ENCODE data around the gene SEC31A. TPM values are rescaled to one million over a fixed set of nuclear protein-coding genes. Genes with fewer than 3 reads are reported as not detected.

SEC31A gene
- total and polyA plus RNA-seq, 2 experiments from 2014 or later = 91.0 to 98.8 TPM

DNA sequence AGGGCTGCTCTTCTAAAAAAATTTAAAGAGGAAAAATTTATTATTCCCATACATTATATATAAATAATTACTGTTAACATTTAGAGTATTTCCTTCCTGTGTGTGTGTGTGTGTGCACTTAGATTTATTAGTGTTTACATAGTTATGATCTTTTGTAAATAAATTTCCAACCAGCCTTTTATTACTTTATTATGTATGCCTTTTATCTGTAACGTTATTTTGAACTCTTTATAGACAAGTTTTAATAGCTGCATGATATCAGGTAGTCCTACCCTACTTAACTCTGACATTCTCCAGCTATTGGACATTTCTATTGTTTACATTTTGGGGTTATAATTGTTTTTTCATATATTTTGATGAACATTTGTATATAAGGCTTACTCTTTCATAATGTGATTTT, 18.4 kb upstream of the SEC31A start (continued):
- TF ChIP-seq, protein P1, sequence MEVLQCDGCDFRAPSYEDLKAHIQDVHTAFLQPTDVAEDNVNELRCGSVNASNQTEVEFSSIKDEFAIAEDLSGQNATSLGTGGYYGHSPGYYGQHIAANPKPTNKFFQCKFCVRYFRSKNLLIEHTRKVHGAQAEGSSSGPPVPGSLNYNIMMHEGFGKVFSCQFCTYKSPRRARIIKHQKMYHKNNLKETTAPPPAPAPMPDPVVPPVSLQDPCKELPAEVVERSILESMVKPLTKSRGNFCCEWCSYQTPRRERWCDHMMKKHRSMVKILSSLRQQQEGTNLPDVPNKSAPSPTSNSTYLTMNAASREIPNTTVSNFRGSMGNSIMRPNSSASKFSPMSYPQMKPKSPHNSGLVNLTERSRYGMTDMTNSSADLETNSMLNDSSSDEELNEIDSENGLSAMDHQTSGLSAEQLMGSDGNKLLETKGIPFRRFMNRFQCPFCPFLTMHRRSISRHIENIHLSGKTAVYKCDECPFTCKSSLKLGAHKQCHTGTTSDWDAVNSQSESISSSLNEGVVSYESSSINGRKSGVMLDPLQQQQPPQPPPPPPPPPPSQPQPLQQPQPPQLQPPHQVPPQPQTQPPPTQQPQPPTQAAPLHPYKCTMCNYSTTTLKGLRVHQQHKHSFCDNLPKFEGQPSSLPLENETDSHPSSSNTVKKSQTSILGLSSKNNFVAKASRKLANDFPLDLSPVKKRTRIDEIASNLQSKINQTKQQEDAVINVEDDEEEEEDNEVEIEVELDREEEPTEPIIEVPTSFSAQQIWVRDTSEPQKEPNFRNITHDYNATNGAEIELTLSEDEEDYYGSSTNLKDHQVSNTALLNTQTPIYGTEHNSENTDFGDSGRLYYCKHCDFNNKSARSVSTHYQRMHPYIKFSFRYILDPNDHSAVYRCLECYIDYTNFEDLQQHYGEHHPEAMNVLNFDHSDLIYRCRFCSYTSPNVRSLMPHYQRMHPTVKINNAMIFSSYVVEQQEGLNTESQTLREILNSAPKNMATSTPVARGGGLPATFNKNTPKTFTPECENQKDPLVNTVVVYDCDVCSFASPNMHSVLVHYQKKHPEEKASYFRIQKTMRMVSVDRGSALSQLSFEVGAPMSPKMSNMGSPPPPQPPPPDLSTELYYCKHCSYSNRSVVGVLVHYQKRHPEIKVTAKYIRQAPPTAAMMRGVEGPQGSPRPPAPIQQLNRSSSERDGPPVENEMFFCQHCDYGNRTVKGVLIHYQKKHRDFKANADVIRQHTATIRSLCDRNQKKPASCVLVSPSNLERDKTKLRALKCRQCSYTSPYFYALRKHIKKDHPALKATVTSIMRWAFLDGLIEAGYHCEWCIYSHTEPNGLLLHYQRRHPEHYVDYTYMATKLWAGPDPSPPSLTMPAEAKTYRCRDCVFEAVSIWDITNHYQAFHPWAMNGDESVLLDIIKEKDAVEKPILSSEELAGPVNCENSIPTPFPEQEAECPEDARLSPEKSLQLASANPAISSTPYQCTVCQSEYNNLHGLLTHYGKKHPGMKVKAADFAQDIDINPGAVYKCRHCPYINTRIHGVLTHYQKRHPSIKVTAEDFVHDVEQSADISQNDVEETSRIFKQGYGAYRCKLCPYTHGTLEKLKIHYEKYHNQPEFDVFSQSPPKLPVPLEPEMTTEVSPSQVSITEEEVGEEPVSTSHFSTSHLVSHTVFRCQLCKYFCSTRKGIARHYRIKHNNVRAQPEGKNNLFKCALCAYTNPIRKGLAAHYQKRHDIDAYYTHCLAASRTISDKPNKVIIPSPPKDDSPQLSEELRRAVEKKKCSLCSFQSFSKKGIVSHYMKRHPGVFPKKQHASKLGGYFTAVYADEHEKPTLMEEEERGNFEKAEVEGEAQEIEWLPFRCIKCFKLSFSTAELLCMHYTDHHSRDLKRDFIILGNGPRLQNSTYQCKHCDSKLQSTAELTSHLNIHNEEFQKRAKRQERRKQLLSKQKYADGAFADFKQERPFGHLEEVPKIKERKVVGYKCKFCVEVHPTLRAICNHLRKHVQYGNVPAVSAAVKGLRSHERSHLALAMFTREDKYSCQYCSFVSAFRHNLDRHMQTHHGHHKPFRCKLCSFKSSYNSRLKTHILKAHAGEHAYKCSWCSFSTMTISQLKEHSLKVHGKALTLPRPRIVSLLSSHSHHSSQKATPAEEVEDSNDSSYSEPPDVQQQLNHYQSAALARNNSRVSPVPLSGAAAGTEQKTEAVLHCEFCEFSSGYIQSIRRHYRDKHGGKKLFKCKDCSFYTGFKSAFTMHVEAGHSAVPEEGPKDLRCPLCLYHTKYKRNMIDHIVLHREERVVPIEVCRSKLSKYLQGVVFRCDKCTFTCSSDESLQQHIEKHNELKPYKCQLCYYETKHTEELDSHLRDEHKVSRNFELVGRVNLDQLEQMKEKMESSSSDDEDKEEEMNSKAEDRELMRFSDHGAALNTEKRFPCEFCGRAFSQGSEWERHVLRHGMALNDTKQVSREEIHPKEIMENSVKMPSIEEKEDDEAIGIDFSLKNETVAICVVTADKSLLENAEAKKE (CRISPR knock-in tag; IDR thresholded peaks at IDR 0.05) = no peak
- TF ChIP-seq, protein P2, sequence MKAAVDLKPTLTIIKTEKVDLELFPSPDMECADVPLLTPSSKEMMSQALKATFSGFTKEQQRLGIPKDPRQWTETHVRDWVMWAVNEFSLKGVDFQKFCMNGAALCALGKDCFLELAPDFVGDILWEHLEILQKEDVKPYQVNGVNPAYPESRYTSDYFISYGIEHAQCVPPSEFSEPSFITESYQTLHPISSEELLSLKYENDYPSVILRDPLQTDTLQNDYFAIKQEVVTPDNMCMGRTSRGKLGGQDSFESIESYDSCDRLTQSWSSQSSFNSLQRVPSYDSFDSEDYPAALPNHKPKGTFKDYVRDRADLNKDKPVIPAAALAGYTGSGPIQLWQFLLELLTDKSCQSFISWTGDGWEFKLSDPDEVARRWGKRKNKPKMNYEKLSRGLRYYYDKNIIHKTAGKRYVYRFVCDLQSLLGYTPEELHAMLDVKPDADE (IDR thresholded peaks at IDR 0.05) = no peak

DNA sequence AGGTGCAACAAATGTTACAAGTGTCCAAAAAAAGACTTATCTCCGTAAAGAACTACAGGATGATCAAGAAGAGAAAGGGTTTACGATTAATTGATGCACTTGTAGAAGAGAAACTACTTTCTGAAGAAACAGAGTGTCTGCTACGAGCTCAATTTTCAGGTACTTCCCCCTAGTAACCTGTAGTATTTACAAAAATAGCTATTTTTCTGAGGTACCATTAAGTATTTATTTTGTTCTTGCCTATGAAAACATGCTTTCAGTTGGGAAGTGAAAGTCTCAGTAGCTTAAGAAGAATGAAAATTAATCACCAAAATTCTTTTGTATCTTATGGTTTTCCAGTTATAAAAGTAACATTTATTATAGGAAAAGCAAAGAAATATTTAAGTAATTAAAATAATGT, 15.5 kb upstream of the SEC31A start:
- Histone ChIP-seq H3K79me2 (replicated peaks; ENCODE audit: insufficient read depth) (peaks cover 20% of the 10 kb centered on the region), H3K27me3 (ENCODE audit: insufficient read depth) (no peaks in the 10 kb centered on the region), H4K20me1 (replicated peaks; ENCODE audit: insufficient read depth) (no peaks in the 10 kb centered on the region; the same call in 1 of the 2 replicates), H2AFZ (no peak overlapping the region), H3K27ac (ENCODE audit: low read depth) (no peak overlapping the region), H3K4me2 (no peak overlapping the region), H3K4me3 (no peak overlapping the region), H3K36me3 (ENCODE audit: insufficient read depth) (peaks cover 36% of the 10 kb centered on the region), H3F3A (replicated peaks; ENCODE audit: low read depth) (no peaks in the 10 kb centered on the region), H3K9me2 (ENCODE audit: insufficient read depth) (no peaks in the 10 kb centered on the region), H3K4me1 (ENCODE audit: insufficient read depth) (no peaks in the 10 kb centered on the region)
- no peak overlapping the region for H3K4me3 Mint-ChIP-seq
- DNase-seq (ENCODE audit: low spot score) (no peak), ATAC-seq (no peak)
- H3K4me1 Mint-ChIP-seq = no peaks in the 10 kb centered on the region
- H3K27ac Mint-ChIP-seq = no peak overlapping the region
- H3K9me3 Mint-ChIP-seq = no peaks in the 10 kb centered on the region
- H3K27me3 Mint-ChIP-seq (ENCODE audit: insufficient read depth, low read depth, poor library complexity) = peaks cover 2% of the 10 kb centered on the region
- H3K36me3 Mint-ChIP-seq (ENCODE audit: low read depth) = peaks cover 27% of the 10 kb centered on the region
- no peak for TF ChIP-seq JUNB (IDR thresholded peaks at IDR 0.05; ENCODE audit: unreplicated experiment)
- TF ChIP-seq STAT1 (IDR thresholded peaks at IDR 0.05; ENCODE audit: unreplicated experiment) = no peak
- TF ChIP-seq, protein P3, sequence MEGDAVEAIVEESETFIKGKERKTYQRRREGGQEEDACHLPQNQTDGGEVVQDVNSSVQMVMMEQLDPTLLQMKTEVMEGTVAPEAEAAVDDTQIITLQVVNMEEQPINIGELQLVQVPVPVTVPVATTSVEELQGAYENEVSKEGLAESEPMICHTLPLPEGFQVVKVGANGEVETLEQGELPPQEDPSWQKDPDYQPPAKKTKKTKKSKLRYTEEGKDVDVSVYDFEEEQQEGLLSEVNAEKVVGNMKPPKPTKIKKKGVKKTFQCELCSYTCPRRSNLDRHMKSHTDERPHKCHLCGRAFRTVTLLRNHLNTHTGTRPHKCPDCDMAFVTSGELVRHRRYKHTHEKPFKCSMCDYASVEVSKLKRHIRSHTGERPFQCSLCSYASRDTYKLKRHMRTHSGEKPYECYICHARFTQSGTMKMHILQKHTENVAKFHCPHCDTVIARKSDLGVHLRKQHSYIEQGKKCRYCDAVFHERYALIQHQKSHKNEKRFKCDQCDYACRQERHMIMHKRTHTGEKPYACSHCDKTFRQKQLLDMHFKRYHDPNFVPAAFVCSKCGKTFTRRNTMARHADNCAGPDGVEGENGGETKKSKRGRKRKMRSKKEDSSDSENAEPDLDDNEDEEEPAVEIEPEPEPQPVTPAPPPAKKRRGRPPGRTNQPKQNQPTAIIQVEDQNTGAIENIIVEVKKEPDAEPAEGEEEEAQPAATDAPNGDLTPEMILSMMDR (conservative IDR thresholded peaks at IDR 0.05; ENCODE audit: low read depth in 2 of 2) = no peak
- TF ChIP-seq NANOG (IDR thresholded peaks at IDR 0.05; ENCODE audit: borderline replicate concordance) = no peak
- no peak for TF ChIP-seq ZNF331 (CRISPR knock-in tag; IDR thresholded peaks at IDR 0.05; ENCODE audit: low read depth)
- no peak for TF ChIP-seq POLR2AphosphoS5 (IDR thresholded peaks at IDR 0.05; ENCODE audit: low read depth)

Data from GM23338 (cell line).